T47D (cell line): ENCODE data around the gene METRNL.
"Not testable (repeated sequence)": the region's sequence is repeated elsewhere in the genome, so short reads cannot be mapped to it uniquely, and the experiment has no call there.

Experiments used
- DNase-seq, 2 experiments: peaks; one replicate each; pipeline versions ENCODE4 v3.0.0 to v3.0.0-alpha.2; 2011 to 2012; ENCODE audit warnings: low read depth in 1 of 2, low spot score in 1 of 2
- JUND ChIP-seq: IDR thresholded peaks from 2 replicates; pipeline ENCODE4 v1.6.1; 2012; ENCODE audit warnings: low read depth
- in situ Hi-C: cut with HindIII; loops from 2 replicates; pipeline ENCODE4 v1.10.0; 2016; ENCODE audit warnings: low sequenced_read_pairs, low pct_unique_long_range_greater_than_20kb

The METRNL gene

DNA sequence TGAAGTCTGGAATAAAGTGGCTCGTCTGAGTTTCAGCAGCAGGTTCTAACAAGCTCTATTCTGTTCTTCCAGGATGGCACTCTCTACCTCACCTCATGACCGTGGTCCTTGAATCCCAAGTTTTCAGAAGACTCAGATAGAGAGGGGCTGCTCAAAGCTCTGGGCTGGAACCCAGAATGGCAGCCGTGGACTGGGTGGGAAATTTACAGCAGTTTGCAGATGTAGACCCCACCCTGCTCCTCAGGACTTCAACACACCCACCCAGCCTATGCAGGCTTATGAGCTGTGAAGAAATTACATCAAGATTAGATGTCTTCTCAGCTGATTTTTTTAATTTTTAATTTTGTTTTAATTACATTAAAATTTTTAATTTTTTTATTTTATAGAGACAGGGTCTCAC is 59.4 kb downstream of the METRNL start:
- in situ Hi-C loops = no loop called here
- no peak for TF ChIP-seq JUND
- no peak for DNase-seq

DNA sequence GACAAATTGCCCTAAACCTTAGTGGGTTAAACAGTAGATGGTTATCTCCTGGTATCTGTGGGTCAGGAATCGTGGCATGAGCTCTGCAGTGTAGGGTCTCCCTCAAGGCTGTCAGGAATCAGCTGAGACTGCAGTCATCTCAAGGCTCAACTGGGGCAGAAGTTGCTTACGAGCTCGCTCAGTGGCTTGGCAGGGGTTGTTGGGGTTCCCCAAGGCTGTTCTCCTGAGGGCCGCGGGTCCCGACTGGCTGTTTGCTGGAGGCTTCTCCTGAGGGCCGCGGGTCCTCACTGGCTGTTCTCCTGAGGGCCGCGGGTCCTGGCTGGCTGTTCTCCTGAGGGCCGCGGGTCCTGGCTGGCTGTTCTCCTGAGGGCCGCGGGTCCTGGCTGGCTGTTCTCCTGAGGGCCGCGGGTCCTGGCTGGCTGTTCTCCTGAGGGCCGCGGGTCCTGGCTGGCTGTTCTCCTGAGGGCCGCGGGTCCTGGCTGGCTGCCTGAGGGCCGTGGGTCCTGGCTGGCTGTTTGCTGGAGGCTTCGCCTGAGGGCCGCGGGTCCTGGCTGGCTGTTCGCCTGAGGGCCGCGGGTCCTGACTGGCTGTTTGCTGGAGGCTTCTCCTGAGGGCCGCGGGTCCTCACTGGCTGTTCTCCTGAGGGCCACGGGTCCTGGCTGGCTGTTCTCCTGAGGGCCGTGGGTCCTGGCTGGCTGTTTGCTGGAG is 60.3 kb downstream of the METRNL start:
- in situ Hi-C loops, DNase-seq: not testable (repeated sequence)

DNA sequence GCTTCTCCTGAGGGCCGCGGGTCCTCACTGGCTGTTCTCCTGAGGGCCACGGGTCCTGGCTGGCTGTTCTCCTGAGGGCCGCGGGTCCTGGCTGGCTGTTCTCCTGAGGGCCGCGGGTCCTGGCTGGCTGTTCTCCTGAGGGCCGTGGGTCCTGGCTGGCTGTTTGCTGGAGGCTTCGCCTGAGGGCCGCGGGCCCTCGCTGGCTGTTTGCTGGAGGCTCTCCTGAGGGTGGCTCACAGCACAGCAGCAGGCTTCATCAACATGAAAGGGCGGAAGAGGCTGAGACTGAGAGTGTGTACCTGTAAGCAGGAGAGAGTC is 60.8 kb downstream of the METRNL start:
- DNase-seq = not testable (repeated sequence)

DNA sequence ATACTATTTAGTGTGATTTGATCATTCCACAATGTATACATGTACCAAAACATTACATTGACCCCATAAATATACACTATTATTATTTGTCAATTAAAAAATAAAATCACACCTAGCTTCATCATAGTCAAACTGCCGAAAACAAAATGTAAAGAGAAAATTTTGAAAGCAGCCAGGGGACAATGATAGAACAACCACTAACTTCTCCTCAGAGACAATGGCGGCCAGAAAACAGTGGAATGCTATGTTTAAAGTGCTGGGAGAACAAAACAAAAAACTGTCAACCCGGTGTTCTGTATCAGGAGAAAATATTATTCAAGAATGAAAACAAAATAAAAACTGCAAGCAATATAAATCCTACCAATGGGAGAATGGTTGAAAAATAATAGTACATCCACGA is 63.2 kb downstream of the METRNL start:
- no peak for DNase-seq
- in situ Hi-C loops = no loop called here
- no peak for TF ChIP-seq JUND

More for the DNA sequence above, 60.8 kb downstream of the METRNL start:
- in situ Hi-C loops = not testable (repeated sequence)

DNA sequence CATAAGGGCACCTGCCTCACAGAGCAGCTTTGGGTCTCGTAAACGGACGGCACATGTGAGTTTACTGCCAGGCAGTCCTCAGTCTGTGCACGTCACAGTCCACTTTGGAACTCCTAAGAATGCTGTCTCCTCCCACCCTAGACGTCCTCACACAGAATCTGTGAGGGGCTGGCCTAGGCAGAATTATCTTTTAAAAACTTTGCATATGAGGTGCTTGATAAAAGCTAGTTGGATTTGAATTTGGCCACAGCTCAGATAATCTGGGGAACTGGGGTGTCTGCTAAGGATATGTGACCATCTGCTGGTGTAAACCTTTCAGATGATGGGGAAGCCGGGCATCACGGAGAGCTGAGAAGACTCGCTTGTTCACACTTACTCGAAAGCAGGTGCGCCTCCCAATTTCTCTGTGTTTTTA is 64.4 kb downstream of the METRNL start:
- in situ Hi-C loops = no loop called here
- TF ChIP-seq JUND = no peak
- no peak for DNase-seq
